ENCODE results near the gene MPRIP.
"Not testable (repeated sequence)": the region's sequence is repeated elsewhere in the genome, so short reads cannot be mapped to it uniquely, and the experiment has no call there.

Gene MPRIP

GRCh38 chr17:17156511-17156910 is 114.3 kb downstream of the MPRIP start:
- peaks cover 97% of the 10 kb centered on the region for H3K36me3 Mint-ChIP-seq
- H3K4me3 Mint-ChIP-seq = no peak overlapping the region
- peak overlapping the region; percentile 62 for H3K27ac Mint-ChIP-seq
- DNase-seq (ENCODE audit: low spot score in 2 of 2) (no peak), ATAC-seq (no peak)
- no peaks in the 10 kb centered on the region for H3K9me3 Mint-ChIP-seq
- peaks cover 35% of the 10 kb centered on the region for H3K4me1 Mint-ChIP-seq

GRCh38 chr17:17157041-17157440 is 114.8 kb downstream of the MPRIP start:
- peak overlapping the region; percentile 62 for H3K27ac Mint-ChIP-seq
- peaks cover 30% of the 10 kb centered on the region for H3K4me1 Mint-ChIP-seq
- no peaks in the 10 kb centered on the region for H3K9me3 Mint-ChIP-seq
- DNase-seq (ENCODE audit: low spot score in 2 of 2) (no peak), ATAC-seq (no peak)
- no peak overlapping the region for H3K4me3 Mint-ChIP-seq
- H3K36me3 Mint-ChIP-seq = peaks cover 93% of the 10 kb centered on the region

- ATAC-seq; H3K9me3 Mint-ChIP-seq; H3K4me3 Mint-ChIP-seq; DNase-seq (ENCODE audit: low spot score in 2 of 2): not testable (repeated sequence)
- peak overlapping the region; percentile 11 for H3K27ac Mint-ChIP-seq
- peaks cover 93% of the 10 kb centered on the region for H3K36me3 Mint-ChIP-seq
- peaks cover 15% of the 10 kb centered on the region for H3K4me1 Mint-ChIP-seq
Measured at GRCh38 chr17:17158506-17158905, 116.2 kb downstream of the MPRIP start.

GRCh38 chr17:17159571-17159970 is 117.3 kb downstream of the MPRIP start:
- H3K4me3 Mint-ChIP-seq = no peak overlapping the region
- H3K4me1 Mint-ChIP-seq = peaks cover 6% of the 10 kb centered on the region
- H3K9me3 Mint-ChIP-seq = no peaks in the 10 kb centered on the region
- peak overlapping the region; percentile 11 for H3K27ac Mint-ChIP-seq
- DNase-seq (ENCODE audit: low spot score in 2 of 2) (no peak), ATAC-seq (no peak)
- H3K36me3 Mint-ChIP-seq = peaks cover 93% of the 10 kb centered on the region

GRCh38 chr17:17161121-17161520 is 118.9 kb downstream of the MPRIP start:
- H3K9me3 Mint-ChIP-seq = no peaks in the 10 kb centered on the region
- peaks cover 5% of the 10 kb centered on the region for H3K4me1 Mint-ChIP-seq
- H3K36me3 Mint-ChIP-seq = peaks cover 93% of the 10 kb centered on the region
- DNase-seq (ENCODE audit: low spot score in 2 of 2) = no peak
- H3K27ac Mint-ChIP-seq = no peak overlapping the region
- H3K4me3 Mint-ChIP-seq = no peak overlapping the region
- no peak for ATAC-seq

GRCh38 chr17:17161759-17162158 is 119.5 kb downstream of the MPRIP start:
- H3K4me3 Mint-ChIP-seq = no peak overlapping the region
- H3K36me3 Mint-ChIP-seq = peaks cover 93% of the 10 kb centered on the region
- ATAC-seq (no peak), DNase-seq (ENCODE audit: low spot score in 2 of 2) (no peak)
- H3K27ac Mint-ChIP-seq = peak overlapping the region; percentile 93
- no peaks in the 10 kb centered on the region for H3K9me3 Mint-ChIP-seq
- peaks cover 5% of the 10 kb centered on the region for H3K4me1 Mint-ChIP-seq

- ATAC-seq = no peak
- Mint-ChIP-seq H3K9me3 (no peaks in the 10 kb centered on the region), H3K4me1 (peaks cover 23% of the 10 kb centered on the region), H3K27ac (peak overlapping the region; percentile 93), H3K4me3 (no peak overlapping the region), H3K36me3 (peaks cover 91% of the 10 kb centered on the region)
- DNase-seq (ENCODE audit: low spot score in 2 of 2) = no peak
Measured at GRCh38 chr17:17164156-17164555, 121.9 kb downstream of the MPRIP start.

- Mint-ChIP-seq H3K9me3 (no peaks in the 10 kb centered on the region), H3K27ac (peak overlapping the region; percentile 90), H3K4me1 (peaks cover 28% of the 10 kb centered on the region), H3K36me3 (peaks cover 88% of the 10 kb centered on the region), H3K4me3 (no peak overlapping the region)
- DNase-seq (ENCODE audit: low spot score in 2 of 2) = no peak
- ATAC-seq = no peak
Measured at GRCh38 chr17:17164676-17165075, 122.4 kb downstream of the MPRIP start.

- peaks cover 79% of the 10 kb centered on the region for H3K36me3 Mint-ChIP-seq
- no peak overlapping the region for H3K4me3 Mint-ChIP-seq
- DNase-seq (ENCODE audit: low spot score in 2 of 2) (no peak), ATAC-seq (no peak)
- H3K4me1 Mint-ChIP-seq = peaks cover 39% of the 10 kb centered on the region
- H3K27ac Mint-ChIP-seq = peak overlapping the region; percentile 90
- no peaks in the 10 kb centered on the region for H3K9me3 Mint-ChIP-seq
Measured at GRCh38 chr17:17165666-17166308, 123.5 kb downstream of the MPRIP start.

GRCh38 chr17:17166446-17166845 is 124.2 kb downstream of the MPRIP start:
- Mint-ChIP-seq H3K27ac (peak overlapping the region; percentile 86), H3K36me3 (peaks cover 79% of the 10 kb centered on the region), H3K4me1 (peaks cover 46% of the 10 kb centered on the region), H3K4me3 (no peak overlapping the region), H3K9me3 (no peaks in the 10 kb centered on the region)
- ATAC-seq (no peak), DNase-seq (ENCODE audit: low spot score in 2 of 2) (no peak)

GRCh38 chr17:17167356-17167755 is 125.1 kb downstream of the MPRIP start:
- DNase-seq (ENCODE audit: low spot score in 2 of 2) = no peak
- Mint-ChIP-seq H3K4me3 (no peak overlapping the region), H3K9me3 (no peaks in the 10 kb centered on the region), H3K27ac (peak overlapping the region; percentile 86), H3K36me3 (peaks cover 82% of the 10 kb centered on the region), H3K4me1 (peaks cover 52% of the 10 kb centered on the region)
- no peak for ATAC-seq

GRCh38 chr17:17167986-17168385 is 125.7 kb downstream of the MPRIP start:
- H3K36me3 Mint-ChIP-seq = peaks cover 82% of the 10 kb centered on the region
- ATAC-seq (no peak), DNase-seq (ENCODE audit: low spot score in 2 of 2) (no peak)
- peaks cover 58% of the 10 kb centered on the region for H3K4me1 Mint-ChIP-seq
- H3K27ac Mint-ChIP-seq = peak overlapping the region; percentile 74
- no peak overlapping the region for H3K4me3 Mint-ChIP-seq
- no peaks in the 10 kb centered on the region for H3K9me3 Mint-ChIP-seq

- DNase-seq (ENCODE audit: low spot score in 2 of 2) (no peak), ATAC-seq (no peak)
- H3K27ac Mint-ChIP-seq = peak overlapping the region; percentile 74
- H3K36me3 Mint-ChIP-seq = peaks cover 82% of the 10 kb centered on the region
- no peaks in the 10 kb centered on the region for H3K9me3 Mint-ChIP-seq
- peaks cover 62% of the 10 kb centered on the region for H3K4me1 Mint-ChIP-seq
- no peak overlapping the region for H3K4me3 Mint-ChIP-seq
Measured at GRCh38 chr17:17168401-17168800, 126.1 kb downstream of the MPRIP start.

- H3K9me3 Mint-ChIP-seq = no peaks in the 10 kb centered on the region
- H3K27ac Mint-ChIP-seq = peak overlapping the region; percentile 74
- peaks cover 67% of the 10 kb centered on the region for H3K4me1 Mint-ChIP-seq
- H3K4me3 Mint-ChIP-seq = no peak overlapping the region
- ATAC-seq = no peak
- no peak for DNase-seq (ENCODE audit: low spot score in 2 of 2)
- H3K36me3 Mint-ChIP-seq = peaks cover 82% of the 10 kb centered on the region
Measured at GRCh38 chr17:17169396-17169795, 127.1 kb downstream of the MPRIP start.

GRCh38 chr17:17170346-17170985 is 128.2 kb downstream of the MPRIP start:
- Mint-ChIP-seq H3K9me3 (no peaks in the 10 kb centered on the region), H3K4me3 (no peak overlapping the region), H3K36me3 (peaks cover 82% of the 10 kb centered on the region), H3K4me1 (peaks cover 61% of the 10 kb centered on the region), H3K27ac (peak overlapping the region; percentile 78)
- ATAC-seq (no peak), DNase-seq (ENCODE audit: low spot score in 2 of 2) (no peak)

GRCh38 chr17:17171186-17171585 is 128.9 kb downstream of the MPRIP start:
- Mint-ChIP-seq H3K4me1 (peaks cover 66% of the 10 kb centered on the region), H3K36me3 (peaks cover 82% of the 10 kb centered on the region), H3K27ac (peak overlapping the region; percentile 78), H3K4me3 (no peak overlapping the region), H3K9me3 (no peaks in the 10 kb centered on the region)
- DNase-seq (ENCODE audit: low spot score in 2 of 2) (no peak), ATAC-seq (no peak)

All from stimulated activated effector memory CD8-positive, alpha-beta T cell treated with anti-CD3 and anti-CD28 coated beads, Interleukin-12 subunit alpha, Interleukin-12 subunit beta, amount 100 ng/mL, for 72 hours (primary cell).